HK-2 (cell line): ENCODE measurements around the gene FAM184A.
"Not testable (repeated sequence)": the region's sequence is repeated elsewhere in the genome, so short reads cannot be mapped to it uniquely, and the experiment has no call there.

Experiments
- DNase-seq: peaks from one replicate; pipeline ENCODE4 v3.0.0-alpha.2; 2018; ENCODE audit not compliant: unreplicated experiment

Gene FAM184A

GRCh38 chr6:119078376-119079282 lies at the start of gene FAM184A:
Gene FAM184A (minus strand): TSS chr6:119078664. CDS start chr6:119078299, 365 bp downstream.
- DNase-seq, result peak; percentile 60

GRCh38 chr6:119127627-119128026 lies 49.2 kb upstream of the FAM184A start:
- no peak for DNase-seq

- no peak for DNase-seq
Measured at GRCh38 chr6:119126826-119127225, 48.4 kb upstream of the FAM184A start.

DNA sequence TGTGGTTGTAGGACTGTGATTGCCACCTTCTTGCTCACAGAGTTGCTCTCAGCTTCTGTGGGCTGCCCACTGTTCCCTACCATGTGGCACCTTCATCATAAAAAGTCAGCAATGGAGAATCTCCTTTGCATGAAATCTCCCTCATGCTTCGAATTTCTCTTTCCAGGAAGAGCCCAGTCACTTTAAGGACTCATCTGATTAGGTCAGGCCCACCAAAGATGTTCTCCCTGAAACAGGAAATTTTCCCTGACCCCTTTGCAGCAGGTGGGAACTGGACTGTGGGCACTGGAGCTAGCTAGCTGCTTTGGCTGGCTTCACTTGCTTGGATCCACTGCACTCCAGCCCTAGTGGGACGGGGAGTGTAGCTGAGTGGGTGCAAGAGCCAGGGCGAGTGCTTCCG lies 47.7 kb upstream of the FAM184A start:
- DNase-seq, result no peak

- no peak for DNase-seq
Measured at GRCh38 chr6:119125576-119125975, 47.1 kb upstream of the FAM184A start.

DNA sequence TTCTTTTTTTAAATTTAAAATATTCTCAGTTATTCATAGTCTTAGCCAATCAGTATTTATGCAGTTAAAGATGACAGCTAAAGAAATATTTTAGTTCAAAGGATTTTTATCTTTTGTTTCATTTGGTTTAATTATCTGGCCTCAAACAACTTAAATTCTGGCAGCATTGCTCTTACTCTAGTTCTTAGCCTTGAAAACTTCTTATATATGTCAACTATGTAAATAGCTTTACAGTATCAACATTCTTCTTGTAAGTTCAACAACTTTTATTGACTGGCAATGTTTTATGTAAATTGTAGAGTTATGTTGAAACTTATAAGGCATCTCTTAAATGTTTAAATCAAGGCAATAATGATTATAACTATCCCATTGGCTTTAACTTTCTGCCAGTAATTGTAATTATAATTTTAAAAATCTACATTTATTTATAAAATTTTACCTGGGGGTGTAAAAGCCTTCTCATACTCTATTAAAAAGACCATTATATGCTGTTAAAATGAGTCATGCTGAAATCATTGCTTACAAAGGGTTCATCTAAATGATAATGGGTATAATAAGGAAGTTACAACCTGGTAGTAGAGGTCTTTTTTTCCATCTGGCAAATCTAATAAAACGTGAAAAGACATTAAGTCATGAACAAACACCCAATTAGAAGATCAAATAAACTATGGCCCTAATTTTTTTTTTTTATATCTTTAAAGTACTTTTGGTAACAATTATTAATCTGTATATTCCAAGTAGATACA lies 45.8 kb upstream of the FAM184A start:
- DNase-seq, result no peak

DNA sequence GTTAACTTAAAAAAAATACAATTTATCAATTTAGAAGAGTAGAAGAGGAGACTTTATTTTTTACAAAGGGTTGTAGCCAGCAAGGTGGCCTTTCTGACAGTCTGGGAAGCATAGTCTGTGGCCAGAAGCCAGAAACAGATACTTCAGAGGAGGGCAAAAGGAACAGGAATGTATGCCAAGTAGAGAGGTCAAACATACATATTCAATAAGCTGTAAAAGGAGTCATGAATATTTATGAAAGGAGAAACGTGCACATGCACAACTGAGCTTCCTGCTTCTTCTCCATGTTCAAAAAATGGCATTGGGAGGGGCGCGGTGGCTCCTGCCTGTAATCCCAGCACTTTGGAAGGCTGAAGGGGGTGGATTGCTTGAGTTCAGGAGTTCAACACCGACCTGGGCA lies 43.9 kb upstream of the FAM184A start:
- DNase-seq, result no peak

DNA sequence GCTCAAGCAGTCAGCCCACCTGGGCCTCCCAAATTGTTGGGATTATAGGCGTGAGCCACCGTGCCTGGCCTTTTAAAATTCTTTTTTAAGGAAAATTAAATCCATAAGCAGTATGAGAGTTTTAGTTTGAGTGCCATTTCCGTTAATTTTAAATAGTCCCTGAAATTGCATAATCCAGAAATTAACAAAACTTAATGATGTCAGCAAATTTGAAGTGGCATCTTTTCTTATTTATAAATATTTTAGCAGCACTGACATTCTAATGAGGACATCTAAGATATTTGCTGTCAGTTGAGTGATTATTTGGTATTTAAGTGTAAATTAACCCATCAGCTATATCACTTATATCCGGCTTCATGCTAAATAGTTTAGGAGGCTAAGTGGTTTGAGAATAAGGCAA lies 42.9 kb upstream of the FAM184A start:
- DNase-seq, result no peak

DNA sequence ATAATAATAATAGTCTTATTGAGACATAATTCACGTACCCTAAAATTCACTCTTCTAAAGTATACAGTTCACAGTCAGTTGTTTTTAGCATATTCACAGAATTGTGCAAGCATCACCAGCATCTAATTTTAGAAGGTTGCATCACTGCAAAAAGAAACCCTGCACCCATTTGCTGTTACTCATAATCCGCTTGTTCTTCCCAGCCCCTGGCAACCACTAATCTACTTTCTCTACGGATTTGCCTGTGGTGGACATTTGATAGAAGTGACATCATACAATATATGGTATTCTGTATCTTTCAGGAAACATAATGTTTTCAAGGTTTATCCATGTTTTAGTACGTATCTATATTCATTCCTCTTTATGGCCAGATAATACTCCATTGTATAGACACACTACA lies 41.5 kb upstream of the FAM184A start:
- no peak for DNase-seq

DNA sequence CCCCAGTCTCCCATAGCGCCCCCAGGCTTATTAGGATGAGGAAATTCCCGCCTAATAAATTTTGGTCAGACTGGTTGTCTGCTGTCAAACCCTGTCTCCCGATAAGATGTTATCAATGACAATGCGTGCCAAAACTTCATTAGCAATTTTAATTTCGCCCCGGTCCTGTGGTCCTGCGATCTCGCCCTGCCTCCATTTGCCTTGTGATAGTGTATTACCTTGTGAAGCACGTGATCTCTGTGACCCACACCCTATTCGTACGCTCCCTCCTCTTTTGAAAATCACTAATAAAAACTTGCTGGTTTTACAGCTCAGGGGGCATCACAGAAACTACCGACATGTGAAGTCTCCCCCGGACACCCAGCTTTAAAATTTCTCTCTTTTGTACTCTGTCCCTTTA lies 40.6 kb upstream of the FAM184A start:
- DNase-seq, result not testable (repeated sequence)

GRCh38 chr6:119116712-119117281 lies 38.3 kb upstream of the FAM184A start:
- DNase-seq, result no peak

DNA sequence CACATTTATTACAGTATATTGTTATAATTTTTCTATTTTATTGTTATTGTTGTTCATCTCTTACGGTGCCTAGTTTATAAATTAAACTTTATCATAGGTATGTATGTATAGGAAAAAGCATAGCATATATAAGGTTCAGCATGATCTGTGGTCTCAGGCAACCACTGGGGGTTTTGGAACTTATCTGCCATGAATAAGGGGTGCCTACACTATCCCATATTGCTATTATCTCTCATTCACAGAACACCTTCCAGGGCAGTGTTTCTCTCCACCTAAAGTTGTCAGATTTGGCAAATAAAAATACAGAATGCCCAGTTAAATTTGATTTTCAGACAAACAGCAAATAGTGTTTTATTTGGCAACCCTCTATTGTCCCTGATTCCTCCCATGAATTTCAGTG lies 35.5 kb upstream of the FAM184A start:
- DNase-seq, result no peak

- no peak for DNase-seq
Measured at GRCh38 chr6:119112812-119113530, 34.5 kb upstream of the FAM184A start.

GRCh38 chr6:119110601-119111548 lies 32.4 kb upstream of the FAM184A start:
- DNase-seq, result peak; percentile 19

GRCh38 chr6:119109654-119110325 lies 31.3 kb upstream of the FAM184A start:
- no peak for DNase-seq

- no peak for DNase-seq
Measured at GRCh38 chr6:119108076-119108475, 29.6 kb upstream of the FAM184A start.

- no peak for DNase-seq
Measured at GRCh38 chr6:119105282-119105681, 26.8 kb upstream of the FAM184A start.

- no peak for DNase-seq
Measured at GRCh38 chr6:119102901-119103300, 24.4 kb upstream of the FAM184A start.

DNA sequence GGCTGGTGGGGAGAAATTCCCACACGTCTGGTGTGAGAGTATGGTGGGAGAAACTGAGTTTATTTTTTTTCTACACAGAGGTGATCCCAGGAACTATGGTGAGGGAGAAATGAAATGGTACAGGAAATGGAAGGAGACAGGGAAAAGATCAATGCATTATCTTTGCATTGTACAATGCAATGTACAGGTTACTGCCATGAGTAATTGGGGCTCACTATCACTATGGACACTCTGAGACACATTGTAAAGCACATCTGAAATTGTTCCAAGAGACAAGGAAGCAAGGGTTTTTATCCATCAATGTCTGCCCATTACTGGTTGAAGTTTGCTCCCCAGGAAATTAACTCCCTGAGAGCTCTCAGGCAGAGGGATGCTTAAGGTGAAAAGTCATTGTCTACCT lies 21.7 kb upstream of the FAM184A start:
- no peak for DNase-seq

DNA sequence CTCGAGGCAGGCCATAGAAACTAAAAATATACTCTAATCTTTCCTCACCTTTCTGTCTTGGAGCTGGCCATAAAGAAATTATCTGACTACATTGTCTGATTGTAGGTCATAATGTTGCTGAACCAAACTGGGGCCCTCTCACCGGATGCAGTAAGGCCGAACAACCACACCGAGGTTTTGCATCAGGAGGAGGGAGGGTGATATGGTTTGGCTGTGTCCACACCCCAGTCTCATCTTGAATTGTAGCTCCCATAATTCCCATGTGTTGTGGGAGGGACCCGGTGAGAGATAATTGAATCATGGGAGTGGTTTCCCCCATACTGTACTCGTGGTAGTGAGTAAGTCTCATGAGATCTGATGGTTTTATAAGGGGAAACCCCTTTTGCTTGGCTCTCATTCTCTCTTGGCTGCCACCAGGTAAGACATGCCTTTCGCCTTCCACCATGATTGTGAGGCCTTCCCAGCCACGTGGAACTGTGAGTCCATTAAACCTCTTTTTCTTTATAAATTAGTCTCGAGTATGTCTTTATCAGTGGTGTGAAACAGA lies 19.4 kb upstream of the FAM184A start:
- DNase-seq, result not testable (repeated sequence)
